Muscle layer of colon (tissue), 2 donors: ENCODE measurements around the gene RAB42.
A peak's percentile ranks its signal among the peaks of the same experiment; 100 is the strongest.
"Not testable (repeated sequence)": the region's sequence is repeated elsewhere in the genome, so short reads cannot be mapped to it uniquely, and the experiment has no call there.

Source experiments
- H3K27ac ChIP-seq: one replicate; pipeline ENCODE4 v1.7.0; 2013; ENCODE audit warnings: low read depth, mild to moderate bottlenecking, low read length, moderate library complexity
- H3K27me3 ChIP-seq, 2 donors: one replicate each; pipeline ENCODE4 v1.7.0; 2013; ENCODE audit warnings: low read length in 2 of 2, mild to moderate bottlenecking in 2 of 2; ENCODE audit not compliant: insufficient read depth in 2 of 2, control insufficient read depth in 1 of 2
- H3K36me3 ChIP-seq: one replicate; pipeline ENCODE4 v1.7.0; 2013; ENCODE audit warnings: mild to moderate bottlenecking, low read length; ENCODE audit not compliant: insufficient read depth
- H3K4me1 ChIP-seq: one replicate; pipeline ENCODE4 v1.7.0; 2013; ENCODE audit warnings: mild to moderate bottlenecking, low read length; ENCODE audit not compliant: insufficient read depth
- H3K4me3 ChIP-seq, 2 donors: one replicate each; pipeline ENCODE4 v1.7.0; 2013; ENCODE audit warnings: low read length in 2 of 2, low read depth in 1 of 2, mild to moderate bottlenecking in 1 of 2, moderate library complexity in 1 of 2
- H3K9ac ChIP-seq: one replicate; pipeline ENCODE4 v1.7.0; 2013; ENCODE audit warnings: low read length
- H3K9me3 ChIP-seq: one replicate; pipeline ENCODE4 v1.7.0; 2013; ENCODE audit warnings: mild to moderate bottlenecking, low read length
- donor health status: abdominal sarcoma.
- donor health status: Adenocarcinoma of cecum.

The RAB42 gene

GRCh38 chr1:28572891-28573290 lies 19.2 kb upstream of the RAB42 start:
- not testable (repeated sequence) for H3K27ac ChIP-seq, H3K9ac ChIP-seq, H3K27me3 ChIP-seq, H3K9me3 ChIP-seq, H3K4me1 ChIP-seq, H3K4me3 ChIP-seq
- peaks cover 35% of the 10 kb centered on the region for H3K36me3 ChIP-seq

- Histone ChIP-seq H3K9me3 (no peaks in the 10 kb centered on the region), H3K27ac (no peak overlapping the region), H3K27me3 (no peaks in the 10 kb centered on the region), H3K36me3 (peaks cover 35% of the 10 kb centered on the region), H3K4me3 (no peak overlapping the region), H3K4me1 (no peaks in the 10 kb centered on the region), H3K9ac (no peak overlapping the region)
Observed at GRCh38 chr1:28573564-28573963, 18.5 kb upstream of the RAB42 start.

GRCh38 chr1:28577052-28577678 lies 14.9 kb upstream of the RAB42 start:
- H3K9me3 ChIP-seq, result no peaks in the 10 kb centered on the region
- no peak overlapping the region for H3K4me3 ChIP-seq
- no peak overlapping the region for H3K27ac ChIP-seq
- H3K4me1 ChIP-seq, result peaks cover 21% of the 10 kb centered on the region
- no peaks in the 10 kb centered on the region for H3K27me3 ChIP-seq
- H3K9ac ChIP-seq, result no peak overlapping the region
- peaks cover 40% of the 10 kb centered on the region for H3K36me3 ChIP-seq

- Histone ChIP-seq H3K27me3 (no peaks in the 10 kb centered on the region), H3K4me3 (no peak overlapping the region), H3K4me1 (peaks cover 21% of the 10 kb centered on the region), H3K36me3 (peaks cover 40% of the 10 kb centered on the region), H3K9ac (no peak overlapping the region), H3K27ac (no peak overlapping the region), H3K9me3 (no peaks in the 10 kb centered on the region)
Observed at GRCh38 chr1:28577738-28578536, 14.1 kb upstream of the RAB42 start.

- H3K9ac ChIP-seq, result no peak overlapping the region
- no peak overlapping the region for H3K4me3 ChIP-seq
- peaks cover 21% of the 10 kb centered on the region for H3K4me1 ChIP-seq
- H3K9me3 ChIP-seq, result no peaks in the 10 kb centered on the region
- H3K27ac ChIP-seq, result no peak overlapping the region
- no peaks in the 10 kb centered on the region for H3K27me3 ChIP-seq
- H3K36me3 ChIP-seq, result peaks cover 40% of the 10 kb centered on the region
Observed at GRCh38 chr1:28578696-28579218, 13.3 kb upstream of the RAB42 start.

GRCh38 chr1:28579401-28579800 lies 12.7 kb upstream of the RAB42 start:
- H3K27me3 ChIP-seq, result no peaks in the 10 kb centered on the region
- no peaks in the 10 kb centered on the region for H3K9me3 ChIP-seq
- no peak overlapping the region for H3K27ac ChIP-seq
- no peak overlapping the region for H3K9ac ChIP-seq
- H3K4me1 ChIP-seq, result peaks cover 21% of the 10 kb centered on the region
- peaks cover 40% of the 10 kb centered on the region for H3K36me3 ChIP-seq
- H3K4me3 ChIP-seq, result no peak overlapping the region

GRCh38 chr1:28580722-28581530 lies 11.1 kb upstream of the RAB42 start:
- Histone ChIP-seq H3K27me3 (no peaks in the 10 kb centered on the region), H3K9me3 (no peaks in the 10 kb centered on the region), H3K9ac (peak overlapping the region; percentile 93), H3K36me3 (peaks cover 40% of the 10 kb centered on the region), H3K4me1 (peaks cover 21% of the 10 kb centered on the region), H3K27ac (peak overlapping the region; percentile 89), H3K4me3 (peak overlapping the region; percentile 84 to 99)

- Histone ChIP-seq H3K36me3 (peaks cover 38% of the 10 kb centered on the region), H3K9ac (peak overlapping the region; percentile 93), H3K27me3 (no peaks in the 10 kb centered on the region), H3K27ac (peak overlapping the region; percentile 89), H3K4me1 (peaks cover 21% of the 10 kb centered on the region), H3K4me3 (peak overlapping the region; percentile 84 to 99), H3K9me3 (no peaks in the 10 kb centered on the region)
Observed at GRCh38 chr1:28581531-28582247, 10.4 kb upstream of the RAB42 start.

GRCh38 chr1:28582248-28582615 lies 9.8 kb upstream of the RAB42 start:
- Histone ChIP-seq H3K4me3 (peak overlapping the region; percentile 84 to 99), H3K9ac (peak overlapping the region; percentile 86), H3K27me3 (no peaks in the 10 kb centered on the region), H3K9me3 (no peaks in the 10 kb centered on the region), H3K4me1 (peaks cover 21% of the 10 kb centered on the region), H3K36me3 (peaks cover 33% of the 10 kb centered on the region), H3K27ac (peak overlapping the region; percentile 89)

GRCh38 chr1:28586585-28587391 lies 5.3 kb upstream of the RAB42 start:
- H3K4me1 ChIP-seq, H3K9ac ChIP-seq, H3K27me3 ChIP-seq, H3K27ac ChIP-seq, H3K9me3 ChIP-seq, H3K4me3 ChIP-seq, H3K36me3 ChIP-seq: not testable (repeated sequence)
